D341Med (cell line): Measurements from ENCODE around the gene EMB.
"Not testable (repeated sequence)": the region's sequence is repeated elsewhere in the genome, so short reads cannot be mapped to it uniquely, and the experiment has no call there.

ENCODE experiments used
- DNase-seq: peaks from one replicate; pipeline ENCODE4 v3.0.0; 2012; ENCODE audit warnings: low spot score

The EMB gene

GRCh38 chr5:50440651-50441492, at the start of gene EMB:
TSS of gene EMB (minus strand) at chr5:50441288. CDS start at chr5:50441151, 137 bp downstream.
- DNase-seq, result peak; percentile 67

GRCh38 chr5:50489491-50489890, 48.4 kb upstream of the EMB start:
- not testable (repeated sequence) for DNase-seq

- not testable (repeated sequence) for DNase-seq
Observed at GRCh38 chr5:50478790-50479189, 37.7 kb upstream of the EMB start.

- DNase-seq, result no peak
Observed at GRCh38 chr5:50476549-50476948, 35.5 kb upstream of the EMB start.

- DNase-seq, result not testable (repeated sequence)
Observed at GRCh38 chr5:50465015-50465414, 23.9 kb upstream of the EMB start.

GRCh38 chr5:50463726-50464125, 22.6 kb upstream of the EMB start:
- DNase-seq, result no peak

- DNase-seq, result no peak
Observed at GRCh38 chr5:50463047-50463446, 22.0 kb upstream of the EMB start.

- DNase-seq, result not testable (repeated sequence)
Observed at GRCh38 chr5:50462579-50462978, 21.5 kb upstream of the EMB start.

GRCh38 chr5:50458372-50458771, 17.3 kb upstream of the EMB start:
- DNase-seq, result not testable (repeated sequence)

- DNase-seq, result not testable (repeated sequence)
Observed at GRCh38 chr5:50449241-50449640, 8.2 kb upstream of the EMB start.

GRCh38 chr5:50447941-50448340, 6.9 kb upstream of the EMB start:
- DNase-seq, result no peak

- DNase-seq, result no peak
Observed at GRCh38 chr5:50447228-50447627, 6.1 kb upstream of the EMB start.

- DNase-seq, result no peak
Observed at GRCh38 chr5:50445296-50445949, 4.3 kb upstream of the EMB start.

GRCh38 chr5:50442559-50443539, 1.8 kb upstream of the EMB start:
- not testable (repeated sequence) for DNase-seq

- DNase-seq, result no peak
Observed at GRCh38 chr5:50441493-50441955, 436 bp upstream of the EMB start.

GRCh38 chr5:50439221-50439620, 1.9 kb downstream of the EMB start:
- DNase-seq, result no peak

GRCh38 chr5:50438060-50438459, 3.0 kb downstream of the EMB start:
- DNase-seq, result not testable (repeated sequence)

- no peak for DNase-seq
Observed at GRCh38 chr5:50435168-50435567, 5.9 kb downstream of the EMB start.

- DNase-seq, result not testable (repeated sequence)
Observed at GRCh38 chr5:50431133-50431904, 9.8 kb downstream of the EMB start.

- DNase-seq, result not testable (repeated sequence)
Observed at GRCh38 chr5:50423100-50423799, 17.8 kb downstream of the EMB start.
